AG10803 (cell line): Measurements from ENCODE around the gene TTC38.
A peak's percentile ranks its signal among the peaks of the same experiment; 100 is the strongest.

Source experiments
- DNase-seq: peaks from one replicate; pipeline ENCODE4 v3.0.0; 2010; ENCODE audit warnings: low read depth
- H3K4me3 ChIP-seq: 2 replicates; pipeline ENCODE4 v1.5.1; 2011; ENCODE audit warnings: mild to moderate bottlenecking, low read length, control low read depth
- CTCF ChIP-seq: conservative IDR thresholded peaks from 2 replicates; pipeline ENCODE4 v1.5.1; 2011; ENCODE audit warnings: mild to moderate bottlenecking, low read length, control low read depth, inconsistent platforms

TTC38 gene

DNA sequence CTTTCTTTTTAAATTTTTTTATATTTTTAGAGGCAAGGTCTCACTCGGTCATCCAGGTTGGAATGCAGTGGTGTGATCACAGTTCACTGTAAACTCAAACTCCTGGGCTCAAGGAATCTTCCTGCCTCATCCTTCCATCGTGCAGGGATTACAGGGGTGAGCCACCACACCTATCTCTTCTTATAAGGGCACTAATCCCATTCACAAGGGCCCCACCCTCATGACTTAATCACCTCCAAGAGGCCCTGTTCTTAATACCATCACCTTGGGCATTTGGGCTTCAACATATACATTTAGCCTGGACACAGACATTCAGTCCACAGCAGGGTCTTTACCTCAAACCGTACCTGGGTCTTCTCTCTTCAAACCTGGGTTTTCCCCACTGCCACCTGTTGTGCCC lies 24.4 kb downstream of the TTC38 start:
- H3K4me3 ChIP-seq: no peak overlapping the region
- TF ChIP-seq CTCF: no peak
- DNase-seq: no peak

- DNase-seq: no peak
- no peak overlapping the region for H3K4me3 ChIP-seq
- TF ChIP-seq CTCF: no peak
These were observed 24.9 kb downstream of the TTC38 start for GRCh38 chr22:46292732-46293131.

DNA sequence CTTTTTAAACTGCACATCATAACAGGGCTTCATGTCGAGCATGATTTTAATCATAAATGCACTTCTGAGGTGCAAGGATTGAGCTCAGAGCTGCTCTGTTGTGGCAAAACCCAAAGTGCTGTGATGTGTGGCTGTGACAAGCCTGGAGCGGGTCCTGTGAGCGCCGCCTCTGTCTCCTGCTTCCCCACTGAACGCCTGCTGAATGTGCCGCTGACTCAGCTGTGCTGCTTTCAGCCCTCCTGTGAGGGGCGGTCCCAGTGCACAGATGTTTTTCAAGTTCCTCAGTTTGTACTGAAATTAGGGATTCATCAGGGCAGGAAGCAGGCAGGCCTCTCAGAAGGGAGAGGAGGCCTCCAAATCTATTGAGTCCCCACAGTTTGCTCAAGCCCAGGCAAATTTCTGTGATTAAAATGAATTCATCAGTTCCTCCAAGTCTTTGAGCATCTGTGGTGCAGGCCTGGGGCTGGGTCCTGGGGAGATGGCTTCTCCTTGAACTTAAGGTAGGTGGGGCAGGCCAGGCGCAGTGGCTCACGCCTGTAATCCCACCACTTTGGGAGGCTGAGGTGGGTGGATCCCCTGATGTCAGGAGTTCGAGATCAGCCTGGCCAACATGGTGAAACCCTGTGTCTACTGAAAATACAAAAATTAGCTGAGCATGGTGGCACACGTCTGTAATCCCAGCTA lies 25.9 kb downstream of the TTC38 start:
- peak; percentile 78 for DNase-seq
- no peak; the same call in 1 of the 2 replicates for TF ChIP-seq CTCF
- H3K4me3 ChIP-seq: no peak overlapping the region

DNA sequence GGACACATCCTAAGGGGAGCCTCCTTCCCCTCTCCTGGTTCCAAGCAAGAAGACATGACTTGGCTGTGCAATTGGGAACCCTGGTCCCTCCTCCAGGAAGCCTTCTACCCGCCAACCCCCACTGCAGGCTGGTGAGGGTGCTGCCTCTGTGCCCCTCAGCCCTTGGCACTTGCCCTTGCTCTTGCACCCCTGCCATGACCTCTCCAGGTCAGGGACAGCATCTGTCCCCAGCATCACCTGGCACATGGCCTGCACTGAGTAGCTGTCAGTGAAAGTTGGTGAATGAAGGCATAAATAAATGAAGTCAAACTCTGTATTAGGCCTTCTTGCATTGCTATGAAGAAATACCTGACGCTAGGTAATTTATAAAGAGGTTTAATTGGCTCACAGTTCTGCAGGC lies 27.0 kb downstream of the TTC38 start:
- DNase-seq: no peak
- H3K4me3 ChIP-seq: no peak overlapping the region
- no peak for TF ChIP-seq CTCF

DNA sequence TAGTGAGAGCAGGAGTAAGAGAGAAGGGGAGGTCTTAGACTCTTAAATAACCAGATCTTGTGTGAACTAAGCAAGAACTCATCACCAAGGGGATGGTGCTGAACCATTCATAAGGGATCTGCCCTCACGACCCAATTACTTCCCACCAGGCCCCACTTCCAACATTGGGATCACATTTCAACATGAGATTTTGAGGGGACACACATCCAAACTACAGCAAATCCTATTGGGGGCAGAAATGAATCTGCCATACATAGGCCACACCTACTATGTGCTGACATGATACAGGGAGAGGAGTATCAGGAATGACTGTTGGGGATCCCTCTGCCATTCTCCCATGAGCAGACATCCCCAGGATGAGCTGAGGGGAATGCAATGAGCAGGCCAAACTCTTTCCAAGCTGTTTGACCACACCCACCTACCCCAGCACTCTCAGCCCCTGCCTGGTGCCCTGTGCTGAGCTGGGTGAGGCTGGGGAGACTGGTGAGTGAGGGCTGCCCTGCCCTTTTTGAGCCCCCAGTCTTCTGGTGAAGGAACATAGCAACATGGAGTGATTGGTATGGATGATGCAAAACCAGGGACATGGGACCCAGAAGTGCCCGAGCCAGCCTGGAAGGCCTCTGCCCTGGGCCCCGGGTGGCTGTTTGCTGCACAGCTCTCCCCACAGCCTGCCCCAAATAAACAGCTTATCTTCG lies 27.6 kb downstream of the TTC38 start:
- H3K4me3 ChIP-seq: peak overlapping the region; percentile 69
- DNase-seq: no peak
- TF ChIP-seq CTCF: no peak

DNA sequence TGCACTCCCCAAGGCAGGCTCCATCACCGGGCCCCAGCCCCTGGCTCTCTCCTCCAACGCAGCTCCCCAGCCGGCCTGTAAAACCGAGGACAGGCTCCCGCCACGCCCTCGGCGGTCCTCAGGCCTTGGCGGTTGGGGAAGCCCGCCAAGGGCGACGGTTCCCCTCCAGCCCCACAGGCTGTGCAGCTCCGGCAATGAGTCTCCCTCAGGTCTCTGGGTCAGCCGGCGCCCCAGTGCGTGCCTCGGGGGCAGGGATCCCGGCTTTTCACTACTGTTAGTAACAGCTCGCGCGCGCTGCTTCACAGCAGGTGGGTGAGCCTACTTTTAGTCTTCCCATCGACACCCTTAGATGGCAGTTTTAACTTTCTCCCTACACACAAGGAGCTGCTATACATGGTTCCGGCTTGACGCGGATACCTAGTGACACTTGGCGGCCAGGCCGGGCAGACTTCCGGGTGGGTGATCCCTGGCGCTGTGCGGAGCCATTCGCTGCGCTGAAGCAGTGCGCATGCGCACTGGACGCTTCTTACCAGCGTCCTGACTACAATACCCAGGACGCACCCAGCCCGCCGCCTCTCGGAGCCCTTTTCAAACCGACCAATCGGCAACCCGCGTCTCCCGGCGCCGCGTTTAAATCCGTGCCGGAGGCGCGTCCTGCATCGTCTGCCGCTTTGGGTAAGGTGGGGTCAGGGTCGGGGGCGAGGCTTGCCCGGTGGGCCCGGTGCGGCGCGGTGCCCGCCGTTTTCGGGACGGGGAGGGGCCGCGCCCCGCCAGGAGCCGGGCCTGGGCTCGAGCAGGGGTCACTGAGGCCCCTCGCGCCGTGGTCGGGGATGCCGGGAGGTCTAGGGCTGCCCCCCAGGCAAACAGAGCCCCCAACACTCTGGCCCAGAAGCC lies 28.7 kb downstream of the TTC38 start, which contains the start of gene GTSE1:
Gene GTSE1, plus strand, starts transcription at position 614 of the 894 bp plus-strand sequence. CDS start 531 bp downstream, outside the sequence.
- peak; percentile 96 for DNase-seq
- peak within 1 kb of the TSS; percentile 69 for H3K4me3 ChIP-seq
- no peak; the same call in 1 of the 2 replicates for TF ChIP-seq CTCF
